HepG2 (cell line): ENCODE measurements around the gene TCP11L1. TPM values are rescaled to one million over a fixed set of nuclear protein-coding genes. Genes with fewer than 3 reads are reported as not detected.

Experiments
- ATM ChIP-seq: fragments of 450-650 bp; IDR thresholded peaks from 2 replicates; pipeline ENCODE4 v1.7.1; 2017; ENCODE audit warnings: mild to moderate bottlenecking, borderline replicate concordance
- CEBPG ChIP-seq: IDR thresholded peaks from 2 replicates; pipeline ENCODE4 v1.6.1; 2016
- CREB3 ChIP-seq: sonication (generic); formaldehyde crosslinking; IDR thresholded peaks from 2 replicates; pipeline ENCODE4 v1.5.0; 2020; ENCODE audit warnings: missing genetic modification reagents
- DR1 ChIP-seq: sonication (generic); formaldehyde crosslinking; IDR thresholded peaks from 2 replicates; pipeline ENCODE4 v1.8.0; 2021; ENCODE audit warnings: mild to moderate bottlenecking, missing genetic modification reagents, inconsistent platforms
- HNF1B ChIP-seq: sonication (generic); formaldehyde crosslinking; IDR thresholded peaks from 2 replicates; pipeline ENCODE4 v1.5.1; 2020; ENCODE audit warnings: mild to moderate bottlenecking, moderate library complexity, missing genetic modification reagents
- MIXL1 ChIP-seq: IDR thresholded peaks from 2 replicates; pipeline ENCODE4 v1.6.1; 2016
- MTA1 ChIP-seq: sonication (generic); formaldehyde crosslinking; IDR thresholded peaks from 2 replicates; pipeline ENCODE4 v1.4.0; 2020; ENCODE audit warnings: missing genetic modification reagents, mild to moderate bottlenecking, borderline replicate concordance
- MXD4 ChIP-seq: IDR thresholded peaks from 2 replicates; pipeline ENCODE4 v1.6.1; 2016; ENCODE audit warnings: mild to moderate bottlenecking, missing biosample characterization, missing genetic modification reagents
- MYC ChIP-seq: sonication (generic); formaldehyde crosslinking; IDR thresholded peaks from 2 replicates; pipeline ENCODE4 v1.9.0; 2021; ENCODE audit warnings: missing genetic modification reagents, borderline replicate concordance
- NCOR1 ChIP-seq: fragments of 200-600 bp; sonication (generic); IDR thresholded peaks from 2 replicates; pipeline ENCODE4 v1.7.0; 2017; ENCODE audit warnings: antibody characterized with exemption, low read length, borderline replicate concordance
- NR3C1 ChIP-seq: sonication (generic); formaldehyde crosslinking; IDR thresholded peaks from 2 replicates; pipeline ENCODE4 v1.4.0; 2020; ENCODE audit warnings: missing genetic modification reagents
- SAP130 ChIP-seq: IDR thresholded peaks from 2 replicates; pipeline ENCODE4 v1.6.1; 2016; ENCODE audit warnings: low read depth
- SETDB1 ChIP-seq: sonication (generic); formaldehyde crosslinking; IDR thresholded peaks from 2 replicates; pipeline ENCODE4 v1.5.1; 2020; ENCODE audit warnings: missing genetic modification reagents, mild to moderate bottlenecking, borderline replicate concordance
- SP1 ChIP-seq, 2 experiments: fragments of 450-650 bp in 1 of 2; sonication (generic) in 1 of 2; formaldehyde crosslinking in 1 of 2; IDR thresholded peaks; 2 replicates each; pipeline versions ENCODE4 v1.4.0 to v1.6.1; 2016 to 2020; ENCODE audit warnings: missing genetic modification reagents in 1 of 2
- SRSF4 ChIP-seq: fragments of 200-400 bp; formaldehyde crosslinking; IDR thresholded peaks from one replicate; pipeline ENCODE4 v1.6.1; 2018; ENCODE audit warnings: mild to moderate bottlenecking, low read depth, low read length, moderate library complexity; ENCODE audit not compliant: poor library complexity, severe bottlenecking
- ZNF20 ChIP-seq: sonication (generic); formaldehyde crosslinking; IDR thresholded peaks from 2 replicates; pipeline ENCODE4 v1.4.0; 2020; ENCODE audit warnings: mild to moderate bottlenecking, moderate library complexity, missing genetic modification reagents
- ZNF317 ChIP-seq: sonication (generic); formaldehyde crosslinking; IDR thresholded peaks from 2 replicates; pipeline ENCODE4 v1.5.0; 2020; ENCODE audit warnings: mild to moderate bottlenecking, missing genetic modification reagents
- ZNF350 ChIP-seq: sonication (generic); formaldehyde crosslinking; IDR thresholded peaks from 2 replicates; pipeline ENCODE4 v1.4.0; 2020; ENCODE audit warnings: mild to moderate bottlenecking, low read depth, missing genetic modification reagents, borderline replicate concordance
- ZNF569 ChIP-seq: sonication (generic); formaldehyde crosslinking; IDR thresholded peaks from 2 replicates; pipeline ENCODE4 v1.5.0; 2020; ENCODE audit warnings: mild to moderate bottlenecking, missing genetic modification reagents, moderate library complexity, borderline replicate concordance
- ZNF574 ChIP-seq: sonication (generic); formaldehyde crosslinking; IDR thresholded peaks from 2 replicates; pipeline ENCODE4 v1.4.0; 2020; ENCODE audit warnings: missing genetic modification reagents
- ZNF674 ChIP-seq: sonication (generic); formaldehyde crosslinking; IDR thresholded peaks from 2 replicates; pipeline ENCODE4 v1.5.0; 2020; ENCODE audit warnings: low read depth, mild to moderate bottlenecking, missing genetic modification reagents
- ZNF878 ChIP-seq: sonication (generic); formaldehyde crosslinking; IDR thresholded peaks from 2 replicates; pipeline ENCODE4 v1.8.1; 2023; ENCODE audit warnings: mild to moderate bottlenecking, missing genetic modification reagents, moderate library complexity
- polyA plus RNA-seq, 8 experiments: library from polyadenylated mRNA; depleted of rRNA in 3 of 8; stranded (reverse) in 7 of 8; unstranded in 1 of 8; fragments of >200 nt; fragmentation: Illumina TruSeq in 4 of 8; extraction: Trizol in 4 of 8; gene quantifications; 2 replicates each; pipeline versions ENCODE4 v1.2.1 to v1.2.3, GENCODE V29; 2011 to 2016; ENCODE audit warnings: low read depth in 4 of 8, missing spikeins in 1 of 8, mixed read lengths in 1 of 8; ENCODE audit not compliant: insufficient read depth in 1 of 8
- total RNA-seq, 5 experiments: library from RNA; depleted of rRNA; stranded (reverse); fragments of >200 nt; fragmentation: Illumina TruSeq; extraction: Trizol; gene quantifications; 2 replicates each; pipeline ENCODE4 v1.2.3, GENCODE V29; 2016; ENCODE audit warnings: low read depth in 1 of 5
- TF ChIP-seq, protein P1 (sequence below): IDR thresholded peaks from 2 replicates; pipeline ENCODE4 v1.6.1; 2016; ENCODE audit warnings: missing compliant biosample characterization, missing genetic modification reagents, borderline replicate concordance

Gene TCP11L1
- total and polyA plus RNA-seq, 2 of the 13 experiments (the other 11 are each of a cell fraction or from before 2014, with no cell fraction given) = 7.9 to 10.1 TPM

GRCh38 chr11:33015621-33016551 lies 23.5 kb upstream of the TCP11L1 start, which contains the start of gene DEPDC7 (continued):
- TF ChIP-seq ZNF574 (peak; percentile 67), ZNF350 (CRISPR knock-in tag) (no peak), NCOR1 (no peak), ZNF20 (CRISPR knock-in tag) (peak; percentile 46; the same call in 1 of the 2 replicates), MIXL1 (CRISPR knock-in tag) (0 out of 2 replicates have a peak, but pooled peaks have one; percentile 36), ATM (no peak), DR1 (CRISPR knock-in tag) (peak; percentile 91), CREB3 (CRISPR knock-in tag) (0 out of 2 replicates have a peak, but pooled peaks have one; percentile 46), NR3C1 (no peak), HNF1B (peak; percentile 86), CEBPG (CRISPR knock-in tag) (0 out of 2 replicates have a peak, but pooled peaks have one; percentile 5), ZNF878 (CRISPR knock-in tag) (0 out of 2 replicates have a peak, but pooled peaks have one; percentile 43), SP1 (IDR thresholded peaks at IDR 0.05) (no peak), SP1 (CRISPR knock-in tag; IDR thresholded peaks at IDR 0.05) (peak; percentile 90), MTA1 (peak; percentile 44; the same call in 1 of the 2 replicates), ZNF317 (CRISPR knock-in tag) (peak; percentile 64), ZNF569 (CRISPR knock-in tag) (peak; percentile 49; the same call in 1 of the 2 replicates), MXD4 (CRISPR knock-in tag) (peak; percentile 60; the same call in 1 of the 2 replicates), SRSF4 (no peak), SETDB1 (no peak), ZNF674 (CRISPR knock-in tag) (peak; percentile 91; the same call in 1 of the 2 replicates), MYC (CRISPR knock-in tag) (peak; percentile 93), SAP130 (CRISPR knock-in tag) (peak; percentile 82)
- TF ChIP-seq, protein P1, sequence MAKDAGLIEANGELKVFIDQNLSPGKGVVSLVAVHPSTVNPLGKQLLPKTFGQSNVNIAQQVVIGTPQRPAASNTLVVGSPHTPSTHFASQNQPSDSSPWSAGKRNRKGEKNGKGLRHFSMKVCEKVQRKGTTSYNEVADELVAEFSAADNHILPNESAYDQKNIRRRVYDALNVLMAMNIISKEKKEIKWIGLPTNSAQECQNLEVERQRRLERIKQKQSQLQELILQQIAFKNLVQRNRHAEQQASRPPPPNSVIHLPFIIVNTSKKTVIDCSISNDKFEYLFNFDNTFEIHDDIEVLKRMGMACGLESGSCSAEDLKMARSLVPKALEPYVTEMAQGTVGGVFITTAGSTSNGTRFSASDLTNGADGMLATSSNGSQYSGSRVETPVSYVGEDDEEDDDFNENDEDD (CRISPR knock-in tag) = peak; percentile 85
